ENCODE results near the gene ALG9.

ALG9 gene

DNA sequence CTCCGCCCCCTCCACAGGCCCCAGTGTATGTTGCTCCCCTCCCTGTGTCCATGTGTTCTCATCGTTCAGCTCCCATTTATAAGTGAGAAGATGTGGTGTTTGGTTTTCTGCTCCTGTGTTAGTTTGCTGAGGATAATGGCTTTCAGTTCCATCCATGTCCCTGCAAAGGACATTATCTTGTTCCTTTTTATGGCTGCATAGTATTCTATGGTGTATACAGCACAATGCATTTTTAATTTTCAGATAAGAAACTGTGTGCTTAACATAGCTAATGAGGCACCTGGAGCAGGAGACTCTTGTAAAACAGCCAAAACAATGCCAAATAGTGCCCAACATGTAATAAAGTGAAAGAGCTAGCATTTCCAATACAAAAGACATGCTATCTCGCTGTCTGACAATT lies 21.8 kb downstream of the ALG9 start:
- no peak for DNase-seq (ENCODE audit: low read depth)
- H3K4me3 ChIP-seq (ENCODE audit: control insufficient read depth, low read depth, low read length): no peak overlapping the region
- TF ChIP-seq, protein P1, sequence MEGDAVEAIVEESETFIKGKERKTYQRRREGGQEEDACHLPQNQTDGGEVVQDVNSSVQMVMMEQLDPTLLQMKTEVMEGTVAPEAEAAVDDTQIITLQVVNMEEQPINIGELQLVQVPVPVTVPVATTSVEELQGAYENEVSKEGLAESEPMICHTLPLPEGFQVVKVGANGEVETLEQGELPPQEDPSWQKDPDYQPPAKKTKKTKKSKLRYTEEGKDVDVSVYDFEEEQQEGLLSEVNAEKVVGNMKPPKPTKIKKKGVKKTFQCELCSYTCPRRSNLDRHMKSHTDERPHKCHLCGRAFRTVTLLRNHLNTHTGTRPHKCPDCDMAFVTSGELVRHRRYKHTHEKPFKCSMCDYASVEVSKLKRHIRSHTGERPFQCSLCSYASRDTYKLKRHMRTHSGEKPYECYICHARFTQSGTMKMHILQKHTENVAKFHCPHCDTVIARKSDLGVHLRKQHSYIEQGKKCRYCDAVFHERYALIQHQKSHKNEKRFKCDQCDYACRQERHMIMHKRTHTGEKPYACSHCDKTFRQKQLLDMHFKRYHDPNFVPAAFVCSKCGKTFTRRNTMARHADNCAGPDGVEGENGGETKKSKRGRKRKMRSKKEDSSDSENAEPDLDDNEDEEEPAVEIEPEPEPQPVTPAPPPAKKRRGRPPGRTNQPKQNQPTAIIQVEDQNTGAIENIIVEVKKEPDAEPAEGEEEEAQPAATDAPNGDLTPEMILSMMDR (conservative IDR thresholded peaks at IDR 0.05; ENCODE audit: control insufficient read depth, insufficient read depth, low read depth, low read length): no peak

DNA sequence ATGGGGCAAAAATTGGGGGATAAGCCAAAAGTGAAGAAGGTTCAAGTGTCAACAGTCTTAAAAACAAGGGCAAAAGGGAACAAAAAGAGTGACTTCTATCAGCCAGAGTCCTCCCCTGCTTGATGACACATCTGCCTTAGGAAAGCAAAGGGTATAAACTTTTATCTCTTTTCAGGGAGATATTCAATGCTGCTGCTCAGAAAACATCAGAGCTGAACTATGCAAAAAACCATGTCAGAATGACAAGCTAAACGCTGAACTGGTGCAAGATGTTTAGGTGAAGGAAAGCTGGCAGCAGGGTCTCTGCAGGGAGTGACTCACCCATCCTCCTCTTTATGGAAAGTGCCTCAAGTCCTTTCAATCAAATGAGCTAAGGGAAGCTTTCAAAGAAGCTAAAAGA lies 24.7 kb downstream of the ALG9 start:
- TF ChIP-seq, protein P1 (conservative IDR thresholded peaks at IDR 0.05; ENCODE audit: control insufficient read depth, insufficient read depth, low read depth, low read length): no peak
- no peak overlapping the region for H3K4me3 ChIP-seq (ENCODE audit: control insufficient read depth, low read depth, low read length)
- DNase-seq (ENCODE audit: low read depth): peak; percentile 82

DNA sequence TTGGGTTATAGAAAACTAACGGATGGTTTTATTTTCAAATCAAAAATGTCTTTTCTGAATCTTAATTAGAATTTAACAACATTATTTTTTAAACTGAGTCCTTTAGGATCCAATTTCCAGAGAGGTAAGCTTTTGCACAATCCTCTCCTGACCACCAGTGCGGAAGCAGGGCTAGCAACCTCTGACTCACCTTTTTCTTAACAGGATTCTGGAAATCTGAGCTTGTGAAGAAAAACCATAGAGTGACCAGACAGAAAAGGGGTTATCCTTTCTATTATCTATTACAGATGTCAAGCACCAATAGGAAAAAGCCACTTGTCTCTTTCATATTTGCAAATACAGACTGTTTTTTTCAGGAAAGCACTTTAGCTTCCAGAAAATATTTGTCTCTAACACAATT lies 25.3 kb downstream of the ALG9 start:
- peak; percentile 81 for DNase-seq (ENCODE audit: low read depth)
- TF ChIP-seq, protein P1 (conservative IDR thresholded peaks at IDR 0.05; ENCODE audit: control insufficient read depth, insufficient read depth, low read depth, low read length): no peak
- H3K4me3 ChIP-seq (ENCODE audit: control insufficient read depth, low read depth, low read length): no peak overlapping the region

DNA sequence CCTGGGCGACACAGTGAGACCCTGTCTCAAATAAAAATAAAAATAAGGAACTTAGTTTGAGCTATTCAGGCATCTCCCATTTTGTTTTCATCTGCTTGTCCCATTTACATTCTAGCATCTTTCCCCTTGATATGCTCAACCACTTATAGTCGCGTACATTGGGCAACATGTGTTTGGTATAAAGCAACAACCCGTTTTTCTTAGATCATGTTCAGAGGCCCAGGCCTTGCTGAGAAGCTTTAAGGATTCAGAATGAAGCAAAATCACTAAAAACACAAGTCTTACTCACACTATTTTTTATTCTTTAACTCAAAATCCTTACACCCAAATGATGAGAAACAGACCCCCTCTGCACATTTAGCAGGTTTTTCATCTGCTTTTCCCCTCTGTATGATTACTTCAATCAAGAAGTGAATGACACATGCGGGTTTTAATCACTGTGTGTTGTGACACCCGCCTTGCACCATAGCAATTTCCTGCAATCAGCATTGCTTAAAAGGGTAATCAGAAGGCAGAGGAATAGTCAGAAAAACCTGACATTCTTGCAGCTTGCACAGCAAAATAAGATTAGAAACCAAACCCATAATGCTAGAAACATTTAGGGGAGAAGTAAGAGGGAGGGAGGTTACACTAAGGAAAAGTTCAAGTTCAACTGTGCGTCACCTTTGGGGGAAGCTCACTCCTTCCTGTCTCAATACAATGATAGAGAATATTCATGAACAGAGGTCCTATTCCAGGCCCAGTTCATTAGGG lies 25.9 kb downstream of the ALG9 start:
- no peak overlapping the region for H3K4me3 ChIP-seq (ENCODE audit: control insufficient read depth, low read depth, low read length)
- peak; percentile 24 for DNase-seq (ENCODE audit: low read depth)
- TF ChIP-seq, protein P1 (conservative IDR thresholded peaks at IDR 0.05; ENCODE audit: control insufficient read depth, insufficient read depth, low read depth, low read length): no peak

DNA sequence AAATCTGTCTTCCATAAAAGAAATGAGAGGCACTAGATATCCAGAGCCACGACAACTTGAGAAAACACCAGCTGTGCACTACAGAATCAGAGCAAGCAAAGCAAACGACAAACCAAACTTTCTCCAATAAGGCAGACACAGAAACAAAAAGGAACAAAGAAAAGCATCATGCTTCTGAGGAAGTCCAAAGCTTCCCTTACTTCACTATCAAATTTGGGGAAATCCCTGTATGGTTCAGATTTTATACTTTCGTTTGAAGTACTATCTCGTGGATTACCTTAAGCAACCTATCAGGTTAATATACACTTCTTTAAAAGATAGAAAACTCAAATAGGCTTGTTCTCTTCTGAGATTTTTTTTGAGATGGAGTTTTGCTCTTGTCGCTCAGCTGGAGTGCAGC lies 27.7 kb downstream of the ALG9 start:
- no peak for DNase-seq (ENCODE audit: low read depth)
- no peak overlapping the region for H3K4me3 ChIP-seq (ENCODE audit: control insufficient read depth, low read depth, low read length)
- TF ChIP-seq, protein P1 (conservative IDR thresholded peaks at IDR 0.05; ENCODE audit: control insufficient read depth, insufficient read depth, low read depth, low read length): no peak

DNA sequence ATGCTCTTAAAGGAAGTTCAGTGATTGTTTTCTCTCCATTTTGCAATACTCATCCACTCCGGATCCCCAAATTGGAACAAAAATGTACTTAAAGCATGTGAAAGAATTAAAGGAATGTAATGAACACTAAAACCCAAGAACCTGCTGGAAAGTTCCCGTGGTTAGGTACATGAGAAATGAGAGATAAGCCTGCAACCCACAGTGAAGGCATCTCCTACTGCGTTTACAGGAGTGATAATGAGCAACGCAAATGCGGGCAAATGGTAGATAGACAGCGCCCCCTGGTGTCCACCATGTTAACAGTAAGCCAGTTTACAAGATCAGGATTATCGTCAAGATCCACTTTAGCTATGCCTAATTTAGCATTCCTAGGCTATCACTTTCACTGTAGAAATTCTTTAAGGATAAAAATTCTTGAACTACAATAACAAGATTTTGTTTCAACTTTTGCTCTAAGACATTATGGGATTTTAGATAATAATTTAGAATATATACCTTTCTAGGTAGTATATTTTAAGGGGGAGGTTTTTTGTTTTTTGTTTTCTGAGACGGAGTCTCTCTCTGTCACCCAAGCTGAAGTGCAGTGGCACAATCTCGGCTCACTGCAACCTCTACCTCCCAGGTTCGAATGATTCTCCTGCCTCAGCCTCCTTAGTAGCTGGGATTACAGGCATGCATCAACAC lies 29.9 kb downstream of the ALG9 start:
- no peak overlapping the region for H3K4me3 ChIP-seq (ENCODE audit: control insufficient read depth, low read depth, low read length)
- TF ChIP-seq, protein P1 (conservative IDR thresholded peaks at IDR 0.05; ENCODE audit: control insufficient read depth, insufficient read depth, low read depth, low read length): peak; percentile 90
- peak; percentile 85 for DNase-seq (ENCODE audit: low read depth)

All from fibroblast of mammary gland (primary cell).